Fibroblast of villous mesenchyme (primary cell): ENCODE measurements around the gene FLT3LG. TPM values are rescaled to one million over a fixed set of nuclear protein-coding genes. Genes with fewer than 3 reads are reported as not detected.

Experiments used
- DNase-seq: peaks from one replicate; pipeline ENCODE4 v3.0.0-alpha.2; 2010; ENCODE audit warnings: low read depth
- H3K4me3 ChIP-seq: 2 replicates; pipeline ENCODE4 v1.5.1; 2011; ENCODE audit warnings: low read depth, mild to moderate bottlenecking, low read length
- CTCF ChIP-seq: IDR thresholded peaks from 2 replicates; pipeline ENCODE4 v1.5.1; 2012; ENCODE audit warnings: low read depth, mild to moderate bottlenecking, low read length; ENCODE audit not compliant: insufficient read depth
- total RNA-seq: library from RNA; depleted of rRNA; stranded (reverse); fragments of >200 nt; gene quantifications from 2 replicates; pipeline ENCODE4 v1.2.3, GENCODE V29; 2012

The FLT3LG gene
- total RNA-seq, 1 donor = 2.6 TPM

GRCh38 chr19:49428547-49429451, 45.2 kb upstream of the FLT3LG start:
- no peak for TF ChIP-seq CTCF
- no peak for DNase-seq
- H3K4me3 ChIP-seq = no peak overlapping the region

DNA sequence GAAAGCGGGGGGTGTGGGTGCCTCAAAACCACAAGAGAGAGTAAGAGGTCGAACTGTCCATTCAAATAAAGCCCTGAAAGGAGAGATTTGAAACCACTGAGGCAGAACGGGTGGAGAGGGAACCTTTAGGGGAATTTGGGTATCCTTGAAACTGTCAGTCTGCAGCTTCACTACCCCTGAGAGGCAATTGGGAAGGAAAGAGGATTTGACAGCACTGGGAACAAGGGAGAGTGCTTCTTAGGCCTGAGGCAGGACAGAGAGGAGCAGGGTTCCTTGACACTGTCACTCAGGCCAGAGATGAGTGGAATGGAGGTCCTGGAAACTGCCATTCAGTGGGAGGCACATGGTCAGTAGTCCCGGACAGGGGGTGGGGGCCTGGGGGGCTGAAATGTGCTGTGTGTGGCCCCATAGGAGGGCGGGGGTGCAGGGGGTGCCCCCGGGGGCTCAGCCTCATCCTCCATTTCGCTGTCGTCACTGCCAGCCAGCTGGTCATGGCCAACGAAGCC, 43.8 kb upstream of the FLT3LG start:
- H3K4me3 ChIP-seq = no peak overlapping the region
- DNase-seq = no peak
- no peak for TF ChIP-seq CTCF

GRCh38 chr19:49430678-49431329, 43.2 kb upstream of the FLT3LG start:
- H3K4me3 ChIP-seq = no peak overlapping the region
- no peak for DNase-seq
- peak; percentile 31 for TF ChIP-seq CTCF

DNA sequence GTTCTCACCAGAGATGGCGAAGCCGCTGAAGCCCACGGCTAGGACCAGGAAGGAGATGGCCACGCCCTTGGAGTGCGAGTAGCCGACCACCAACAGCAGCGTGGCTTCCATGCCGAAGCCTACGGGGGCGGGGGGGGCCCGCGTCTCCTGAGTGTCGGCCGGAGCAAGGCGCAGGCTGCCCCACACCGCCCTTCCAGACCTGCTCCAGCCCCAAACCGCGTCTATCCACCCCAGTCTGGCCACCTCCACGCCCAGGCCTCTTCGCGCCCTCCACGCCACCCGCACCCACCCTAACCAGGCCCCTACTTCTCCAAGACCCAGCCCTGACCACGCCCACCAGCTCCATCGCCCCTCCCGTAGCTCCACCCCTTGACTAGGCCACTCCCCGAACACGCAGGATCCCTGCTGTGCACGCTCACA, 42.7 kb upstream of the FLT3LG start:
- no peak for DNase-seq
- TF ChIP-seq CTCF = no peak
- H3K4me3 ChIP-seq = no peak overlapping the region

DNA sequence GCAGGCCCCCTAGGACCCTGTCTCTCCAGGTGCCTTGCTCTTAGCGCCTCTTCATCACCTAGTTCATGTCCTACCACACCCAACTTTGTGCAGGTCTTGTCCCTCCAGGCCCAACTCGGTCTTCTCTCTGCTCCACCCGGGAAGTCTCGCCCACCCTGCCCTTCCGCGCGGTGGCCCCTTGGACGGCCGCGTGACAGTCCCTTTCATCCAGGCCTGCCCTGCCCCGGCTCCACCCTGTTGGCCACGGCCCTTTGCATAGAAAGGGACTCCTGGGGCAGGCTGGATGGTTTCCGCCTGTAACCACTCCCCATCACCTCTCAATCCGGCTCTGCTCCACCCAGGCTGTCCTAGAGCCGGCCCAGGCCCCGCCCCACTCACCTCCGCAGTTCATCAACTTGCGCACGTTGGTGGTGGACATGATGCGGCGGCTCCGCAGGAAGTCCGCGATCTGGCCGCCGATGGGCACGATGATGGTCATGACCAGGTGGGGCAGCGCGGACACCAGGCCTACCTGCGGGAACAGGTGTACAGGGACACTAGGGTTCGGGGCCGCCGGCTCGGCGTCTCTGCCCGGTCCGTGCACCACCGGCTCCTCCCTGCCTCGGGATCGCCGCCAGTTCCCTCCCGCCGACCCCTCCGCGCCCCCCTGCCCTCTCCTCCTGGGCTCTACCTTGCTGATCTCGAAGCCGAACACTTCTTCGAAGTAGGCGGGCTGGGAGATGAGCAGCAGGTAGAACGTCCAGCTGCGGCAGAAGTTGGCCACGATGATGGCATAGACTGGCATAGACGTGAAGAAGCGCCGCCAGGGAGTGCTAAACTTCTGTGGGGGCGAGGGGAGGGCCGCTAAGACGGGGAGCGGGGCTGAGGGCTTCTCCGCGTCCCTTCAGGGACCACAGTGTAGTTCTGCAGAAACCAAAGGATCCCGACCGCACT, 41.6 kb upstream of the FLT3LG start:
- no peak overlapping the region for H3K4me3 ChIP-seq
- no peak for DNase-seq
- TF ChIP-seq CTCF = no peak

GRCh38 chr19:49433240-49433901, 40.6 kb upstream of the FLT3LG start:
- no peak overlapping the region for H3K4me3 ChIP-seq
- TF ChIP-seq CTCF = no peak
- DNase-seq = no peak
